ENCODE measurements around the gene LRRC8C. TPM values are rescaled to one million over a fixed set of nuclear protein-coding genes. Genes with fewer than 3 reads are reported as not detected.

Gene LRRC8C
- total and polyA plus RNA-seq, 2 experiments from 2014 or later = 0.89 to 3.9 TPM

GRCh38 chr1:89725011-89725370, 92.1 kb downstream of the LRRC8C start:
- no peaks in the 10 kb centered on the region; the same call in 2 of the 3 replicates for H3K4me1 Mint-ChIP-seq
- no peak for TF ChIP-seq EZH2 (IDR thresholded peaks at IDR 0.05; ENCODE audit: low read depth, unreplicated experiment)
- TF ChIP-seq JUNB (IDR thresholded peaks at IDR 0.05; ENCODE audit: unreplicated experiment) = no peak
- no peak for TF ChIP-seq REST (IDR thresholded peaks at IDR 0.05; ENCODE audit: unreplicated experiment)
- Histone ChIP-seq H3K27me3 (ENCODE audit: insufficient read depth) (no peaks in the 10 kb centered on the region), H3K4me3 (no peak overlapping the region), H3K27ac (ENCODE audit: low read depth) (no peak overlapping the region), H3K9me2 (ENCODE audit: insufficient read depth) (no peaks in the 10 kb centered on the region), H3K4me2 (no peak overlapping the region), H3F3A (replicated peaks; ENCODE audit: low read depth) (no peaks in the 10 kb centered on the region), H4K20me1 (replicated peaks; ENCODE audit: insufficient read depth) (no peaks in the 10 kb centered on the region), H3K79me2 (replicated peaks; ENCODE audit: insufficient read depth) (no peaks in the 10 kb centered on the region), H3K4me1 (ENCODE audit: insufficient read depth) (no peaks in the 10 kb centered on the region), H2AFZ (no peak overlapping the region), H3K36me3 (ENCODE audit: insufficient read depth) (no peaks in the 10 kb centered on the region)
- no peaks in the 10 kb centered on the region for H3K9me3 Mint-ChIP-seq
- no peaks in the 10 kb centered on the region for H3K36me3 Mint-ChIP-seq (ENCODE audit: low read depth)
- ATAC-seq (no peak), DNase-seq (ENCODE audit: low spot score) (no peak)
- H3K27me3 Mint-ChIP-seq (ENCODE audit: insufficient read depth, low read depth, poor library complexity) = peaks cover 3% of the 10 kb centered on the region
- no peak overlapping the region for H3K27ac Mint-ChIP-seq
- no peak overlapping the region for H3K4me3 Mint-ChIP-seq

DNA sequence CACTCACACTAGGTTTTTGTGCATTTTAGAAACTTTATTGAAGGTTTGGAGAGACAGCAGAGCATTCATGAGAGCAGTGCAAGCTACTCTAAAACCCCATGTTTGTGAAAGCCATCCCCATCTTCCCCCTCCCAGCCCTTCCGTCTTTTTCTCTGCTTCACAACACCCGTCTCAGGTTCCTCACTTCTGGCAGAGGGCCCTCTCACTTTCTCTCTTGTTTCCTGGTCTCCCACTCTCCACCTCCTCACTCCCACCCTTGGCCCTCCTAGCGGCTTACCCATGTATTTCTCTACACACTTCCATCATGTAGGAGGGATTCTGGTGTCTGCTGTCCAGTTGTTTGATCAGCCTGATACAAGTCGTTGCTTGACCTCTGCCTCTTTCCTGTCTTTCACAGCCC, 92.7 kb downstream of the LRRC8C start:
- no peaks in the 10 kb centered on the region; the same call in 2 of the 3 replicates for H3K4me1 Mint-ChIP-seq
- H3K79me2 ChIP-seq (replicated peaks; ENCODE audit: insufficient read depth) = no peaks in the 10 kb centered on the region
- H3K9me2 ChIP-seq (ENCODE audit: insufficient read depth) = peaks cover 2% of the 10 kb centered on the region; the same call in 1 of the 2 replicates
- H3K4me1 ChIP-seq (ENCODE audit: insufficient read depth) = no peaks in the 10 kb centered on the region
- no peaks in the 10 kb centered on the region for H3K27me3 ChIP-seq (ENCODE audit: insufficient read depth)
- no peak for DNase-seq (ENCODE audit: low spot score)
- no peaks in the 10 kb centered on the region for H3K36me3 ChIP-seq (ENCODE audit: insufficient read depth)
- H3K27me3 Mint-ChIP-seq (ENCODE audit: insufficient read depth, low read depth, poor library complexity) = peaks cover 3% of the 10 kb centered on the region
- no peak overlapping the region for H3K4me2 ChIP-seq
- H3F3A ChIP-seq (replicated peaks; ENCODE audit: low read depth) = no peaks in the 10 kb centered on the region
- no peaks in the 10 kb centered on the region for H4K20me1 ChIP-seq (replicated peaks; ENCODE audit: insufficient read depth)
- H3K4me3 ChIP-seq = no peak overlapping the region
- no peak overlapping the region for H3K4me3 Mint-ChIP-seq
- H3K36me3 Mint-ChIP-seq (ENCODE audit: low read depth) = no peaks in the 10 kb centered on the region
- no peak for ATAC-seq
- H3K27ac ChIP-seq (ENCODE audit: low read depth) = no peak overlapping the region
- H3K27ac Mint-ChIP-seq = no peak overlapping the region
- H3K9me3 Mint-ChIP-seq = no peaks in the 10 kb centered on the region
- no peak overlapping the region for H2AFZ ChIP-seq
- TF ChIP-seq JUNB (IDR thresholded peaks at IDR 0.05; ENCODE audit: unreplicated experiment) (no peak), ZNF331 (CRISPR knock-in tag; IDR thresholded peaks at IDR 0.05; ENCODE audit: low read depth) (no peak), REST (IDR thresholded peaks at IDR 0.05; ENCODE audit: unreplicated experiment) (no peak), ZNF114 (CRISPR knock-in tag; IDR thresholded peaks at IDR 0.05) (no peak), EZH2phosphoT487 (IDR thresholded peaks at IDR 0.05; ENCODE audit: unreplicated experiment) (no peak)
- TF ChIP-seq, protein P1, sequence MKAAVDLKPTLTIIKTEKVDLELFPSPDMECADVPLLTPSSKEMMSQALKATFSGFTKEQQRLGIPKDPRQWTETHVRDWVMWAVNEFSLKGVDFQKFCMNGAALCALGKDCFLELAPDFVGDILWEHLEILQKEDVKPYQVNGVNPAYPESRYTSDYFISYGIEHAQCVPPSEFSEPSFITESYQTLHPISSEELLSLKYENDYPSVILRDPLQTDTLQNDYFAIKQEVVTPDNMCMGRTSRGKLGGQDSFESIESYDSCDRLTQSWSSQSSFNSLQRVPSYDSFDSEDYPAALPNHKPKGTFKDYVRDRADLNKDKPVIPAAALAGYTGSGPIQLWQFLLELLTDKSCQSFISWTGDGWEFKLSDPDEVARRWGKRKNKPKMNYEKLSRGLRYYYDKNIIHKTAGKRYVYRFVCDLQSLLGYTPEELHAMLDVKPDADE (IDR thresholded peaks at IDR 0.05) = no peak

Measured in GM23338 (cell line).